ENCODE data around the gene KRTAP10-7.

DNA sequence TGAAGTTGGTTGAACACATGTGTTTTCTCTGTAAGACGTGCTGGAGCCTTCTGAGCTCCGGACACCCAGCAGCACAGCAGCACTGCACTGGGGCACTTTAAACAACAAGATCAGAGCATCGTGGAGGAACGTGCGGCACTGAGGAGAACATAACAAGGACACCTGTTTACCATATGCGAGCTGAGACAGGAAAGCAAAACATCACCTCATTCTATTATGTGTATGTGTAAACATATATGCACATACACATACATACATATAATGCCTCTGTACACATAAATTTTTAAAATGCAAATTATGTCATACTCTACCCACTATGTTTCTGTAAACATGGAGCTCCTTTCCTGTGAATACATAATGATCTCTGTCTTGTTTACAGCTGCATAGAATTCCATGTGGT is 4.9 kb upstream of the KRTAP10-7 start:
- TF ChIP-seq, protein P1, sequence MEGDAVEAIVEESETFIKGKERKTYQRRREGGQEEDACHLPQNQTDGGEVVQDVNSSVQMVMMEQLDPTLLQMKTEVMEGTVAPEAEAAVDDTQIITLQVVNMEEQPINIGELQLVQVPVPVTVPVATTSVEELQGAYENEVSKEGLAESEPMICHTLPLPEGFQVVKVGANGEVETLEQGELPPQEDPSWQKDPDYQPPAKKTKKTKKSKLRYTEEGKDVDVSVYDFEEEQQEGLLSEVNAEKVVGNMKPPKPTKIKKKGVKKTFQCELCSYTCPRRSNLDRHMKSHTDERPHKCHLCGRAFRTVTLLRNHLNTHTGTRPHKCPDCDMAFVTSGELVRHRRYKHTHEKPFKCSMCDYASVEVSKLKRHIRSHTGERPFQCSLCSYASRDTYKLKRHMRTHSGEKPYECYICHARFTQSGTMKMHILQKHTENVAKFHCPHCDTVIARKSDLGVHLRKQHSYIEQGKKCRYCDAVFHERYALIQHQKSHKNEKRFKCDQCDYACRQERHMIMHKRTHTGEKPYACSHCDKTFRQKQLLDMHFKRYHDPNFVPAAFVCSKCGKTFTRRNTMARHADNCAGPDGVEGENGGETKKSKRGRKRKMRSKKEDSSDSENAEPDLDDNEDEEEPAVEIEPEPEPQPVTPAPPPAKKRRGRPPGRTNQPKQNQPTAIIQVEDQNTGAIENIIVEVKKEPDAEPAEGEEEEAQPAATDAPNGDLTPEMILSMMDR (IDR thresholded peaks at IDR 0.05), result no peak
- no peak for TF ChIP-seq POLR2A (IDR thresholded peaks at IDR 0.05)
